A549 treated with AZD2906 at 1 μM for 4 hours (cell line): ENCODE data around the gene B9D1. TPM values are rescaled to one million over a fixed set of nuclear protein-coding genes. Genes with fewer than 3 reads are reported as not detected.

Experiments
- total RNA-seq: library from RNA; stranded (reverse); fragments of 200-300 nt; extraction: Qiagen RNA extraction; gene quantifications from 5 replicates; pipeline ENCODE4 v1.2.3, GENCODE V29; 2022

Gene B9D1, protein sequence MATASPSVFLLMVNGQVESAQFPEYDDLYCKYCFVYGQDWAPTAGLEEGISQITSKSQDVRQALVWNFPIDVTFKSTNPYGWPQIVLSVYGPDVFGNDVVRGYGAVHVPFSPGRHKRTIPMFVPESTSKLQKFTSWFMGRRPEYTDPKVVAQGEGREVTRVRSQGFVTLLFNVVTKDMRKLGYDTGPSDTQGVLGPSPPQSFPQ
- total RNA-seq: 45.4 to 49.0 TPM (median 47.0 TPM) in 5 replicates

DNA sequence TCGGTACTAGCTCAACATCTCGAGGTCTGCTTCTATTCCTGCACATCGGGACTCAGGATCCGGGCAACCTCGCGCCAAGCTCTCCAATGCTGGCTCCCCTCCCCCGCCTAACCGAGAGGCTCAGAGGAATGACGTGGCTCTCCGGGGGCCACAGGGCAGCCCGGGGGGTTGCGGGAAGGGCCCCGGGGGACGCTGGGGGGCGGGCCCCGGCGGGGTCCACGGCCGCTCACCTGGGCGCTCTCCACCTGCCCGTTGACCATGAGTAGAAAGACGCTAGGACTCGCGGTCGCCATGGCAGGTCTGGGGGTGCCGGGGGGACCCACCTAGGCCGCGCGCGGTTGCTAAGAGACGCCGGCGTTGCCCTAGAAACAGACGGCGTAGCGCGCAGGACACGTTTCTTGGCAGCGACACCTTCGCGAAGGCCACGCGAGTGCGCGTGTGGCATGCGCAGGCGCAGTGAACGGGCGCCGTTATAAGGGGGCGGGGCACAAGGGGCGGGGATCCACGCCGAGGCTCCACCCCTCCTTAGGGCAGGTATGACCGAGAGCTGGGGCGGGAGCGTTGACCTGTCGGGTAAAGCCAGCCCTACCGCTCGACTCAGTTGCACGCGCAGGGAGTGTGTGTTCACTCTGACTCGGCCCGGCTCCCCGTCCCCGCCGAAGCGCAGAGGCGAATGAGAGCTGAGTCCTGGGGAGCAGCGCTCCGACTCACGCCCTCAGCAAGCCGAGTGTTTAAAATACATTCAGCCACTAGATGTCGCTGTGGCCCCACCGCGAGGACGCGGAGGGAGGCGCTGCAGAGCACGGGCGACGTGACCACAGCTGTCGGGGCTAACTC, at the start of gene B9D1:
Gene B9D1 (minus strand): TSS at position 447 of the 837 bp plus-strand sequence. CDS start 154 bp downstream, at position 293.

DNA sequence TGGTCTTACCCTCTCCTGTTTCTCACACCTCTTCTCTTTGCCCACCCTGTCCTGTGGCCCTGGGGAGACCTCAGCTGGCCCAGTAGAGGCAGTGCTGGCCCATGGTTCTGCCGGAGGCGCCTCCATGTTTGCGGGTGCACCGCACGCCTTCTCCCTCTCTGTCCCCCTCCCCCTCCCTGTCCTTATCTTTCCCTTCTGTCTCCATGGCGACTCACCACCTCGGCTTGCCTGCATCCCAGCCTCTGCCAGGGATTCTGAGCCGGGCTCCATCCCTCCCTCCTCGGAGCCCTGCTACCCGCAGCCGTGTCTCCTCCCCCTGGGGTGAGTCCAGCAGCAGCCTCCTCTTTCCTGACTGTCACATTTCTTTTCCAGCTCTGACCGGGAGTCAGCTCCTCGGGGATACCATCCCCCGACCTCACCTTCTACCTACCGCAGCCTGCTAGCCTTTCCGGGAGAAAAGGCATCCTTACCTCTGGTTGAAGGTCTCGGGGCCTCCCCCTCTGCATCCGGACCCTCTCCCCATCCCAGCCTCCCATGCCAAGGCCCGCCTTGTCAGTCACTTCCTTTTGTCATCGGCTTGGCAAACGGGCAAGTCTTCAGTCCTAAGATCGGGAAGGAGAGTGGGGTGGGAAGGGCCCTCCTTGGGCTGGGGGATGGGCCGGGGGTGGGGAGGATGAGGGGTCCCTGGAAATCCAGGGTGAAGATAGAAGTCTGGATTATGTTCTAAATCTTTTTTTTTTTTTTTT, 48.5 kb upstream of the B9D1 start, which contains the start of gene RNF112:
Gene RNF112 (plus strand): TSS at position 358 of the 746 bp plus-strand sequence. CDS start 177 bp downstream, at position 535.

DNA sequence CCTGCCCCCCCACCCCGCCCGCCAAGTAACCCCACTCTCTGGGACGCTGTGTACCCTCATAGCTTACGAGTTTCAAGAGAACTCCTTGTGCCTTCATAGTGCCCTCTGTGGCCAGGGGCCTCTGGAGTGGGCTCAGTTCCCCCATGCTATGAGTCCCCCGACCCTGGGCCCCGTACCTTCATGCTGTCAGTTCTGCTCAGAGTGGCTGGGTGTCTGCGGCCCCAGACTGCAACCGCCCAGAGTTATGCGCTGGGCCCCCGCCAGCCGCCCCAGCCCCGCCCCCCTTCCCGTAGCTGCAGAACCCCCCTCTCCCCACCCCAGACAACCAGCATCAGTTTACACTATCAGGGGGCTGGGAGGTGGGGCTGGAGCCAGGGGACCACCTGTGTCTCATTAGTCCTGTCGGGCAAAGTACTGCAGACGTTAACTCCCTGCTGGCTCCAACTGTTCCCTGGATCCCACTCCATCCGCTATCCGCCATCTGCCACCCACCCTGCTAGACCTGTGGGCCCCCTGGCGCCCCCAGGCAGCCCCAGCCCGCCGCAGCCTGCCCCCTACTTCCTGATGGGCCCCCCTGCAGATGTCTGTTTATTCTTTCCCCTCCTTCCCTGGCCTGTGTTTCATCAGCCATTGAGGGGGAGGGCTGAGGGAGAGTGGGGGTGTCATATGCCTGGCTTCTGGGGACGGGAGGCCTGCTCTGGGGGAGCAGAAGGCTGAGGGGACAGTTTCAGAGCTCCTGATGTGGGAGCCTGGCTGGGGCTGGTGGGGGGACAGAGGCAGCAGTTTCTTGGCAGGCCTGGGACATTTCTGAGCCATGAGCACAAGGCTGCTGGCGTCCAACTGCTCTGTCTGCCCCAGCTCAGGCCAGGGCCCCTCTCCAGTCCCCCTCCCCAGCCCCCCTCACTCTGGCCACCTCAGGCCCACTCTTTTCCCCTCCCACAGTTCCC, 24.7 kb upstream of the B9D1 start, which contains the start of gene MFAP4:
Gene MFAP4 (minus strand): TSS at position 217 of the 947 bp plus-strand sequence. CDS start 35 bp downstream, at position 182.

DNA sequence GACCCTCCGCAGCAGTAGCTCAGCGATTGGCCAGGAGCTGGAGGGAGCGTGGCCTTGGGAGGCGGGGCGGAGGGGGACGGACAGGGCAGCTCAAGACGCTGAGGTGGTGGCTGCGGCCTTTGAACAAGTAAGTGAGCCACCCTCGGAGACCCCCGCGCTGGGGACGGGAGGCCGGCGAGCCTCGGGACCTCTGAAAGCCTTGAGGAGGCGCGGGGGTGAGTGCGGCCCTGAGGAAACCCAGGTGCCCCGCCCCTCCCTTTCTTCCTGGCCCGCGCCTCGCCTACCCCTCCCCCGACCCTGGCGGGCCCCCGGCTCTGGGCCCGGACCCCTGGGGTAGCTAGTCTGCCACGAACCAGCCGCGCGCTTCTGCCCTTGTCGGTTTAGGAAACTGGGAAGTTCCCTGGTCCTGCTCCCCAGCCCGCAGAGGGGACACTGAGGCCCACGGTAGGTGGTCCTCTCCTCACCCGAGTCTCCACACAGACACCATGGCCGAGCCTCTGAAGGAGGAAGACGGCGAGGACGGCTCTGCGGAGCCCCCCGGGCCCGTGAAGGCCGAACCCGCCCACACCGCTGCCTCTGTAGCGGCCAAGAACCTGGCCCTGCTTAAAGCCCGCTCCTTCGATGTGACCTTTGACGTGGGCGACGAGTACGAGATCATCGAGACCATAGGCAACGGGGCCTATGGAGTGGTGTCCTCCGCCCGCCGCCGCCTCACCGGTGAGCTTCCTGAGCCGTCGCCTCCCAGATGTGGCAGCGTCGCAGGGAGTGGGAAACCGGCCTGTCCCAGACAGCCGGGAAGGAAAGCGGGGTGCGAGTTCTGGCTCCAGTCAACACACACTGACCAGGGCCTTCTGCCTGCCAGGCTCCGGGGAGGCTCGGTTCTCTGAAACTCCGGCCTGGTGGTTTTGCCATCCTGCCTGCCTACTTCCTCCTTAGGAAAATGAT, 16.2 kb upstream of the B9D1 start, which contains the start of gene MAPK7:
Gene MAPK7 (plus strand): TSS at position 83 of the 945 bp plus-strand sequence. CDS start 403 bp downstream, at position 486.

Other genes starting within 250 kb of the B9D1 start
- gene GRAPL, start 235.1 kb downstream of the B9D1 start, total RNA-seq: 0.11 to 0.22 TPM (median 0.11 TPM) in 3 of 5 replicates, not detected in the others
- gene EPN2, start 125.4 kb downstream of the B9D1 start, total RNA-seq: 45.3 to 65.0 TPM (median 55.3 TPM) in 5 replicates
- 26.4 to 32.9 TPM (median 27.0 TPM) in 5 replicates for gene MAPK7, start 15.8 kb upstream of the B9D1 start, total RNA-seq
- gene MFAP4, start 24.5 kb upstream of the B9D1 start, total RNA-seq: 0.09 to 0.27 TPM (median 0.10 TPM) in 5 replicates
- 0.14 to 0.67 TPM (median 0.51 TPM) in 5 replicates for gene RNF112, start 48.5 kb upstream of the B9D1 start, total RNA-seq
- gene SLC47A1, start 171.1 kb upstream of the B9D1 start, total RNA-seq: 19.8 to 21.4 TPM (median 20.5 TPM) in 5 replicates